NB4 (cell line): ENCODE data around the gene HSPG2.

Source experiments
- DNase-seq: peaks from one replicate; pipeline ENCODE4 v3.0.0; 2010; ENCODE audit warnings: low read depth
- H3K4me3 ChIP-seq: one replicate; pipeline ENCODE4 v1.5.1; 2011; ENCODE audit warnings: mild to moderate bottlenecking, low read depth, low read length, moderate library complexity
- MAX ChIP-seq: IDR thresholded peaks from 2 replicates; pipeline ENCODE4 v1.6.1; 2011; ENCODE audit warnings: low read depth, low read length
- MYC ChIP-seq: IDR thresholded peaks from 2 replicates; pipeline ENCODE4 v1.6.1; 2011; ENCODE audit warnings: low read depth, low read length
- POLR2A ChIP-seq: IDR thresholded peaks from 2 replicates; pipeline ENCODE4 v1.6.1; 2011; ENCODE audit warnings: mild to moderate bottlenecking; ENCODE audit not compliant: insufficient read length; ENCODE audit errors: extremely low read depth
- TF ChIP-seq, protein P1 (sequence below): IDR thresholded peaks from one replicate; pipeline ENCODE4 v1.5.1; 2012; ENCODE audit warnings: low read depth, low read length

Gene HSPG2

GRCh38 chr1:21845646-21846641 is 91.2 kb downstream of the HSPG2 start:
- no peak for DNase-seq
- no peak overlapping the region for H3K4me3 ChIP-seq

GRCh38 chr1:21843996-21844395 is 93.1 kb downstream of the HSPG2 start:
- TF ChIP-seq MYC (no peak), MAX (no peak), POLR2A (no peak)
- TF ChIP-seq, protein P1, sequence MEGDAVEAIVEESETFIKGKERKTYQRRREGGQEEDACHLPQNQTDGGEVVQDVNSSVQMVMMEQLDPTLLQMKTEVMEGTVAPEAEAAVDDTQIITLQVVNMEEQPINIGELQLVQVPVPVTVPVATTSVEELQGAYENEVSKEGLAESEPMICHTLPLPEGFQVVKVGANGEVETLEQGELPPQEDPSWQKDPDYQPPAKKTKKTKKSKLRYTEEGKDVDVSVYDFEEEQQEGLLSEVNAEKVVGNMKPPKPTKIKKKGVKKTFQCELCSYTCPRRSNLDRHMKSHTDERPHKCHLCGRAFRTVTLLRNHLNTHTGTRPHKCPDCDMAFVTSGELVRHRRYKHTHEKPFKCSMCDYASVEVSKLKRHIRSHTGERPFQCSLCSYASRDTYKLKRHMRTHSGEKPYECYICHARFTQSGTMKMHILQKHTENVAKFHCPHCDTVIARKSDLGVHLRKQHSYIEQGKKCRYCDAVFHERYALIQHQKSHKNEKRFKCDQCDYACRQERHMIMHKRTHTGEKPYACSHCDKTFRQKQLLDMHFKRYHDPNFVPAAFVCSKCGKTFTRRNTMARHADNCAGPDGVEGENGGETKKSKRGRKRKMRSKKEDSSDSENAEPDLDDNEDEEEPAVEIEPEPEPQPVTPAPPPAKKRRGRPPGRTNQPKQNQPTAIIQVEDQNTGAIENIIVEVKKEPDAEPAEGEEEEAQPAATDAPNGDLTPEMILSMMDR: no peak
- no peak overlapping the region for H3K4me3 ChIP-seq
- no peak for DNase-seq

More at GRCh38 chr1:21845646-21846641, 91.2 kb downstream of the HSPG2 start:
- TF ChIP-seq, protein P1: no peak
- TF ChIP-seq MAX (no peak), POLR2A (no peak), MYC (no peak)

- no peak overlapping the region for H3K4me3 ChIP-seq
- no peak for DNase-seq
- TF ChIP-seq MYC (no peak), POLR2A (no peak), MAX (no peak)
- TF ChIP-seq, protein P1: no peak
These were observed 93.9 kb downstream of the HSPG2 start for GRCh38 chr1:21843208-21843607.

DNA sequence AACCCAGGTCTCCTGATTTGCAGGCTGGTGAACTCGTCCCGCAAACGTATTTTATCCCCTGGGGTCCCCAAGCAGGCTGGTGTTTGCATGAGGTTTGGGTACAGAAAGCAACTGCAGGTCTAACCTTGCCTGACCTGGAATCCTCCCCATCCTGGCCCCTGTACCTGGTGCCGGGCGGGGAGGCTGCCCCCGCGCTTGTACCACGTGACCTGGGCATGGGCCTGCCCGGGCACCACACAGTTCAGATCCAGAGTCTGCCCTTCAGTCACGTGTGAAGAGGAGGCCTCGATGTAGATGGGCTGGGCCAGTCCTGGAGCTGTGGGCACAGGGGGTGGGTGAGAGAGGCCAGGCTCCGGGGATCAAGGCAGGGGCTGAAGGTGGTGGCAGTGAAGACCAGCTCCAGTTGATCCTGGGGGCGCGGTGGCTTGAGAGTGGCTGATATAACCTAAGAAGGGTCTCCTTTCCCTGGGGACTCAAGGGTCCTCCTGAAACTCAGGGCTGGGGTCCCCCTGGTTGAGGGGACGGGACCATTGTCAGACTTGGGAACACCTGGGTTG is 94.4 kb downstream of the HSPG2 start:
- DNase-seq: no peak
- TF ChIP-seq, protein P1: no peak
- no peak overlapping the region for H3K4me3 ChIP-seq

DNA sequence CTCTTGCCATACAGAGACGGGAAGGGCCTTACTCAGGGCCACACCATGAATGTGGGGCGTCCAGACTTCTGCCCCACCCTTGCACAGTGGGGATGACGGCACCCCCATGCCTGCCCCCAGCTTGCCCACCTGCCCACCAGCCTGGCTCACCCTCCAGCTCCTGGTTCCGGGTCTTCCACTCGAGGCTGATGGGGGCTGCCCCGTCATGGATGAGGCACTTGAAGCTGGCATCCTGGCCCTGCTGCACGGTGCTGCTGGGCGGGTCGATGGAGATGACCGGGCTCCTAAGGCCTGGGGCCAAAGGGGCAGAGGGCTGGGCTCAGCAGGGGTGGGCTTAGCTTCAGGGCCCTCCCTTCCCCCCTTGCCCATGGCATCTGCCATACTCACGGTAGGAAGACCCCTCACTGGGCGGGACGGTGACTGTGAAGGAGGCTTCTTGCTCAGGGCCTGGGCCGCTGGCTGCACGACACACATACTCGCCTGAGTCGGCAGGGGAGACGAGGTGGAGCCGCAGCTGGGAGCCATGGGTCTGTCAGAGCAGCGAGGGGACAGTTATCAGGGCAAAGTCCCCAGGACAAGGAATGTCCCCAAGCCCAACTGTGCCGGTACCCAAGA is 95.2 kb downstream of the HSPG2 start:
- H3K4me3 ChIP-seq: no peak overlapping the region
- DNase-seq: no peak
- TF ChIP-seq MYC (no peak), POLR2A (no peak), MAX (no peak)
- TF ChIP-seq, protein P1: no peak
